ENCODE measurements around the gene SPAG8.
A peak's percentile ranks its signal among the peaks of the same experiment; 100 is the strongest.

SPAG8 gene, protein sequence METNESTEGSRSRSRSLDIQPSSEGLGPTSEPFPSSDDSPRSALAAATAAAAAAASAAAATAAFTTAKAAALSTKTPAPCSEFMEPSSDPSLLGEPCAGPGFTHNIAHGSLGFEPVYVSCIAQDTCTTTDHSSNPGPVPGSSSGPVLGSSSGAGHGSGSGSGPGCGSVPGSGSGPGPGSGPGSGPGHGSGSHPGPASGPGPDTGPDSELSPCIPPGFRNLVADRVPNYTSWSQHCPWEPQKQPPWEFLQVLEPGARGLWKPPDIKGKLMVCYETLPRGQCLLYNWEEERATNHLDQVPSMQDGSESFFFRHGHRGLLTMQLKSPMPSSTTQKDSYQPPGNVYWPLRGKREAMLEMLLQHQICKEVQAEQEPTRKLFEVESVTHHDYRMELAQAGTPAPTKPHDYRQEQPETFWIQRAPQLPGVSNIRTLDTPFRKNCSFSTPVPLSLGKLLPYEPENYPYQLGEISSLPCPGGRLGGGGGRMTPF

DNA sequence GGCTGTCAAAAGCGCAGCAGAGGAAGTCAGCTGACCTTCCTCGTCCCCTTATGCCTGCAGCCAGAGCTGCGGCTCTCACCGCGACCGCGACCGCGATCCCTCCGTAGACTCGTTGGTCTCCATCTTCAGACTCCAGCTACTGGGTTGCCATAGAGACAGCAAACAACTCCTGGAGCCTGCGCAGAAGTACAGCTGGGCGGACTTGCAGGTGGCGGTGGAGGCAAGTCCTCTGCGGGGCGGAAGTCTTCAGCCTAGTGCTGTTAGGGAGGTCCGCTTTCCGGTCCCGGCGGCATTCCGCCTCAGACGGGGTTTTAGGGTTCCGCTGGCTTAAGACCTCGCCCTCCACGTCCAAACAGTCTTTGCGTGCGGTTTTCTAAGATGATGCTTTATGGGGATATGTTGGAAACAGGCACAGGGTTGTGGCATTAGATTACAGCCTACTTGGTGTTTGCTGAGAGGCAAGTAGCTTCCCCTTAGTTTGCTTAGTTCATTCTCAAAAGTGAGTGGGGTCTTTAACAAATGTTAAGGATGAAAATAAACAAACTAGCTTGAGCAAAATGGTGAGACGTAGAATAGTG, at the start of gene SPAG8:
Gene SPAG8, minus strand, starts transcription at position 238 of the 578 bp plus-strand sequence. Its CDS starts 115 bp downstream, at position 123.
- H3K4me3 ChIP-seq (ENCODE audit: low read length): peak within 1 kb of the TSS; percentile 78
- H3K36me3 ChIP-seq (ENCODE audit: insufficient read depth, low read depth, low read length): peaks cover 8% of the 10 kb centered on the region; the same call in 1 of the 2 replicates
- peak within 1 kb of the TSS; percentile 44; the same call in 1 of the 2 replicates for H3K9ac ChIP-seq (ENCODE audit: low read depth, low read length)
- H3K4me1 ChIP-seq (ENCODE audit: insufficient read depth, low read length): peaks cover 11% of the 10 kb centered on the region; the same call in 1 of the 2 replicates
- no peaks in the 10 kb centered on the region for H3K27me3 ChIP-seq (ENCODE audit: insufficient read depth, low read length)
- H3K27ac ChIP-seq (ENCODE audit: low read length): no peak within 1 kb of the TSS
- H3K9me3 ChIP-seq (ENCODE audit: insufficient read depth, low read depth, low read length): no peaks in the 10 kb centered on the region

DNA sequence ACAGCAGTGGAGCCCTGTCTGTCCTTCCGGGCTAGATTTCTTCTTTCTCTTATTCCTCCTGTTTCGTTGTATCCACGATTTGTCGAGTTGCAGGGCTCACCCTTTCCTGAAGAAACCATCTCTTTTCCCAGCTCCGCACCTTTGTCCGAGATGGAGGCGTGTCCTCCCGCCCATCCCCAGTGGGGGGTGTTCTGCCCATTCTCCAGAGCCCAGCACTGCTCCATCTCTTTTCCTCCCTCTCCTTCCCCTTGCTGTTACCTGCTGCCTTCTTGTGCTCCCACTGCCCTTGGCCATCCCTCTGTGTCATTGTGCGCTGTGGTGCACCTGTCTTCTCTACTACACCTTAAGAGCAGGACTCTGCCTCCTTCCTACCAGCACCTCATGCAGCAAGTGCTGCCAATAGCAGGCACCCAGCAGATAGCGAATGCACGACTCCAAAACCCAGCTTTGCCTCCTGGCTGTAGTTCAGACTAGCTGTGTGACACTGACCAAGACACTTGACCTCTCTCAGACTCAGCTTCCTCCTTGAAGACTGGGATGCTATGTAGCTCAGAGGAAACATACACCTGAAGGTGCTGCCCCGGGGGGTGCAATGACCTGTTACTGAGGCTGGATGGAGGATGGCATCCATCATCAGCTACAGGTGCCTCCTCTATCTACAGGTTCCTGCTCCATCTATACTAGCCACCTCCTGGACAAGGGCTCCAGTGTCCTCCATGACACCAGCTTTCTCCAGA, 49.3 kb upstream of the SPAG8 start:
- Histone ChIP-seq H3K27ac (ENCODE audit: low read length) (no peak overlapping the region), H3K4me3 (ENCODE audit: low read length) (no peak overlapping the region), H3K4me1 (ENCODE audit: insufficient read depth, low read length) (no peaks in the 10 kb centered on the region), H3K9ac (ENCODE audit: low read depth, low read length) (no peak overlapping the region), H3K36me3 (ENCODE audit: insufficient read depth, low read depth, low read length) (no peaks in the 10 kb centered on the region), H3K27me3 (ENCODE audit: insufficient read depth, low read length) (peaks cover 20% of the 10 kb centered on the region), H3K9me3 (ENCODE audit: insufficient read depth, low read depth, low read length) (no peaks in the 10 kb centered on the region)

DNA sequence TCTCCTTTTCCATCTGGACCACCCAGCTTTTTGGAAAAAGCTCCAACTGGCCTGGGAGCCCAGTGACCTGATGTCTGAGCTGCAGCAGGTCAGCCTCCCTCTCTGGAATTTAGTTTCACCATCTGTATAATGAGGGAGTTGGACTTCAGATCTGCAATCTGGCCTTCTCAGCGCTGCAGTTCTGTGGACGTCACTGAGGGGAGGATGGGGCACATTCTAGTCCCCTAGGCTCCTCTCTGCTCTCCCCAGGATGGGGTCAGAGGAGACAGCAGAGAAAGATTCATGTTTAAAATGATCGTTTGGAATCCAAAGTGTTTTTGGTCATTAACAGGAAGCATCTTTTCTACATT, 47.9 kb upstream of the SPAG8 start:
- peaks cover 20% of the 10 kb centered on the region for H3K27me3 ChIP-seq (ENCODE audit: insufficient read depth, low read length)
- no peaks in the 10 kb centered on the region for H3K9me3 ChIP-seq (ENCODE audit: insufficient read depth, low read depth, low read length)
- H3K27ac ChIP-seq (ENCODE audit: low read length): no peak overlapping the region
- H3K9ac ChIP-seq (ENCODE audit: low read depth, low read length): no peak overlapping the region
- H3K4me1 ChIP-seq (ENCODE audit: insufficient read depth, low read length): no peaks in the 10 kb centered on the region
- no peak overlapping the region for H3K4me3 ChIP-seq (ENCODE audit: low read length)
- no peaks in the 10 kb centered on the region for H3K36me3 ChIP-seq (ENCODE audit: insufficient read depth, low read depth, low read length)

DNA sequence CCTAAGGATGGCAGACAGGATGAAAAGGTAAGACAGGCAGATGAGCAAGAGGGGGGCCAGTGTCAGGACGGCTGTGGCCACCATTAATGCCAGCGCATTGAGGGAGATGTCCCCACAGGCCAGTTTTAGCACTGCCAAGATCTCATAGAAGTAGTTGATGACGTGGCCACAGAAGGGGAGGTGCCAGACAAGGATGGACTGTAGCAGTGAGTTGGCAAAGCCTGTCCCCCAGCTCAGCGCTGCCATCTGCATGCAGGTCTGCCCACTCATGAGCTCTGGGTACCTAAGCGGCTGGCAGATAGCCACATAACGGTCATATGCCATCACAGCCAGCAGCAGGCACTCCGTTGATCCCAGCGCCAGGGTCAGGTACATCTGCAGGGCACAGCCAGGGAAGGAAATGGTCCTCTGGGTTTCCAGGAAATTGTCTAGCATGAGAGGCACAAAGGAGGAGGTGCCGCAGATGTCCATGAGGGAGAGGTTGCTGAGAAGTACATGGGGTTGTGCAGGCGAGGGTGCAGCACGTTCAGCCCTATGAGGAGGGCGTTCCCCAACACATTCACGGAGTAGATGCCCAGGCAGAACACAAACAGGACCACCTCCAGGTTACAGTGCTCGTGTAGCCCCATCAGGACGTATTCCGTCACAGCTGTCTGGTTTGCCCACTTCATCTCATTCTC, 47.4 kb upstream of the SPAG8 start:
- H3K4me3 ChIP-seq (ENCODE audit: low read length): no peak overlapping the region
- H3K27ac ChIP-seq (ENCODE audit: low read length): no peak overlapping the region
- no peak overlapping the region for H3K9ac ChIP-seq (ENCODE audit: low read depth, low read length)
- H3K36me3 ChIP-seq (ENCODE audit: insufficient read depth, low read depth, low read length): no peaks in the 10 kb centered on the region
- peaks cover 20% of the 10 kb centered on the region for H3K27me3 ChIP-seq (ENCODE audit: insufficient read depth, low read length)
- H3K4me1 ChIP-seq (ENCODE audit: insufficient read depth, low read length): no peaks in the 10 kb centered on the region
- H3K9me3 ChIP-seq (ENCODE audit: insufficient read depth, low read depth, low read length): no peaks in the 10 kb centered on the region

DNA sequence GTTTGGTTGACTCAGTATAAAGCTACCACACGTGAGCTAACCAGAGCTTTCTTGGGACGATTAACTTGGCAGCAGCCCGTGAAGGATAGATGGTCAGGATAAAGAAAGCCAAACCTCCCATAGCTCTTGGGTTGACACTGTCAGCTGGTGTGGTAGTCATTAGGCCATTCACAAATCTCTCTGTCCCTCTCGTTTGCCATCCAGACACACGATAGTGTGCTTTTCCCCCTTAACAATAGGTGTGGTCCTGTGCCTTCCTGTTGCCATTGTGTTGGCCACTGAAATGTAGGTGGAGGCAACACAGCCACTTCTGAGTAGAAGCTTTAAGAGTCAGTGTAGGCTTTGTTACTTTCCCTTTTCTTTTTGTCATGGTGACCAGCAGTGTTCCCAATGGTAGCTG, 46.4 kb upstream of the SPAG8 start:
- Histone ChIP-seq H3K4me1 (ENCODE audit: insufficient read depth, low read length) (no peaks in the 10 kb centered on the region), H3K27me3 (ENCODE audit: insufficient read depth, low read length) (peaks cover 20% of the 10 kb centered on the region), H3K27ac (ENCODE audit: low read length) (no peak overlapping the region), H3K4me3 (ENCODE audit: low read length) (no peak overlapping the region), H3K36me3 (ENCODE audit: insufficient read depth, low read depth, low read length) (no peaks in the 10 kb centered on the region), H3K9me3 (ENCODE audit: insufficient read depth, low read depth, low read length) (no peaks in the 10 kb centered on the region), H3K9ac (ENCODE audit: low read depth, low read length) (no peak overlapping the region)

DNA sequence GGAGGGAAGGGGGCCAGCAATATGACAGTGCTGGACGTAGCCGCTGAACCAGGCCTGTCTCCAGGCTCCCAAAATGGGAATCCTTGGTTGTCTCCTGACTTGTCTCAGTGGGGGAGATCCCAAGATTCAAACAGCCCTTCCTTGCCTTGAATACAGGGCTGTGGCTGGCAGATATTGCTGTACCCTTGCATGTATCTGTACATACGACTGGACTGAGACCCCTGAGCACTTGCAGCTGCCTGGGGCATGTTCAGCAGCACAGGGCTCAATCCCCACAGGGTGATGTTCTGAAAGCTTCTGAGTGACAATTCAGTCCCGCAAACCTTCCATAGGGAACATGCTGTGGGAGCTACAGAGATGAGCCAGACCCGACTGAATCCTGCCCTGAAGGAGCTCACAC, 44.8 kb upstream of the SPAG8 start:
- H3K36me3 ChIP-seq (ENCODE audit: insufficient read depth, low read depth, low read length): no peaks in the 10 kb centered on the region
- H3K4me3 ChIP-seq (ENCODE audit: low read length): no peak overlapping the region
- peaks cover 17% of the 10 kb centered on the region for H3K27me3 ChIP-seq (ENCODE audit: insufficient read depth, low read length)
- no peaks in the 10 kb centered on the region for H3K9me3 ChIP-seq (ENCODE audit: insufficient read depth, low read depth, low read length)
- H3K9ac ChIP-seq (ENCODE audit: low read depth, low read length): no peak overlapping the region
- H3K27ac ChIP-seq (ENCODE audit: low read length): no peak overlapping the region
- no peaks in the 10 kb centered on the region for H3K4me1 ChIP-seq (ENCODE audit: insufficient read depth, low read length)

DNA sequence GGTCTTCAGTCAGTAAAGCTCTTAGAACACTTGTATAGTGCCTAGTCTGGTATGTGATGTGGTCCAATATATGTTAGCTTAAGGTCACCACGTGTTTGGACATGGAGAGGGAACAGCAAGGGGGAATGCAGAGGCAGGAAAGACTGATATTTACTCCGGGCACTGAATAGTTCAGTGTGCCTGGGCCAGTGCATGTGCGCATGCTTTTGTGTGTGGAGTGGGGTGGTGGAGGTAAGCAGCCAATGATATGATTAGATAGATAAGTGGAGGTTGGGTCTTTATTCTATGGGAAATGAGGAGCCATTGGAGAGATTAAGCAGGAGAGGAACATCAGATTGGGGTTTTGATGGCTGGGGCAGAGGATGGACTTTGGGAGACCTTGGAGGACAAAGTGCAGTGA, 44.1 kb upstream of the SPAG8 start:
- no peak overlapping the region for H3K27ac ChIP-seq (ENCODE audit: low read length)
- no peaks in the 10 kb centered on the region for H3K4me1 ChIP-seq (ENCODE audit: insufficient read depth, low read length)
- no peak overlapping the region for H3K4me3 ChIP-seq (ENCODE audit: low read length)
- H3K27me3 ChIP-seq (ENCODE audit: insufficient read depth, low read length): peaks cover 10% of the 10 kb centered on the region
- H3K9me3 ChIP-seq (ENCODE audit: insufficient read depth, low read depth, low read length): no peaks in the 10 kb centered on the region
- no peaks in the 10 kb centered on the region for H3K36me3 ChIP-seq (ENCODE audit: insufficient read depth, low read depth, low read length)
- no peak overlapping the region for H3K9ac ChIP-seq (ENCODE audit: low read depth, low read length)

DNA sequence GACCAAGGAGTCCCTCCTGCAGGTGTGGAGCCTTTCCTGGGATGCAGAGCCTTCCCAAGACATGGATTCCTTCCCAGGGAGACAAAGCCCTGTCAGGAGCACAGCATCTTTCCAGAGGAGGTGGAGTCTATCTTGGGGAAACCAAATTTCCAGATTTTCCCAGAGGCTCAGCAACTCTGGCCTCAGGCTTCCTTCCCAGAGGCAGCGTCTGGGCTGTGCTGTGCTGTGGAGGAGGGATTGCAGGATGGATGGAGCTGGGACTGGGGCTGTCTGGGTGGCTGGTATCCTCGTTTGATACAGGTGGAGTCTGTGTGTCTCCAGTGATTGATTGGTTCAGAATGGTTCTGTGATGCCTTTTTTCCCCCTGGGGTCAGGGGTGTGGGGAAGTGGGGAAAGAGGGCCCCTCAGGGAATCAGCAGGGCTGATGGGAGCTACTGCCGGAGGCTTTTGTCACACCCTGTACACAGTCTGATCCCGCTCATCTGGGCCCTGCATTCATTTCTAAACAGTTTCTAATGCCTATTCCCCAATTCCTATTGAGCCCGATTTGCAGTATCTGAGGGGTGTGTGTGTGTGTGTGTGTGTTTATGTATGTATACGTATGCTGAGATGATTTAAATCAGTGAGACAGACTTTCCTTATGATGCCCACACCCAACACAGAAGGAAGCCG, 42.2 kb upstream of the SPAG8 start:
- Histone ChIP-seq H3K9ac (ENCODE audit: low read depth, low read length) (no peak overlapping the region), H3K4me1 (ENCODE audit: insufficient read depth, low read length) (no peaks in the 10 kb centered on the region), H3K36me3 (ENCODE audit: insufficient read depth, low read depth, low read length) (no peaks in the 10 kb centered on the region), H3K4me3 (ENCODE audit: low read length) (no peak overlapping the region), H3K27me3 (ENCODE audit: insufficient read depth, low read length) (no peaks in the 10 kb centered on the region), H3K27ac (ENCODE audit: low read length) (no peak overlapping the region), H3K9me3 (ENCODE audit: insufficient read depth, low read depth, low read length) (no peaks in the 10 kb centered on the region)

DNA sequence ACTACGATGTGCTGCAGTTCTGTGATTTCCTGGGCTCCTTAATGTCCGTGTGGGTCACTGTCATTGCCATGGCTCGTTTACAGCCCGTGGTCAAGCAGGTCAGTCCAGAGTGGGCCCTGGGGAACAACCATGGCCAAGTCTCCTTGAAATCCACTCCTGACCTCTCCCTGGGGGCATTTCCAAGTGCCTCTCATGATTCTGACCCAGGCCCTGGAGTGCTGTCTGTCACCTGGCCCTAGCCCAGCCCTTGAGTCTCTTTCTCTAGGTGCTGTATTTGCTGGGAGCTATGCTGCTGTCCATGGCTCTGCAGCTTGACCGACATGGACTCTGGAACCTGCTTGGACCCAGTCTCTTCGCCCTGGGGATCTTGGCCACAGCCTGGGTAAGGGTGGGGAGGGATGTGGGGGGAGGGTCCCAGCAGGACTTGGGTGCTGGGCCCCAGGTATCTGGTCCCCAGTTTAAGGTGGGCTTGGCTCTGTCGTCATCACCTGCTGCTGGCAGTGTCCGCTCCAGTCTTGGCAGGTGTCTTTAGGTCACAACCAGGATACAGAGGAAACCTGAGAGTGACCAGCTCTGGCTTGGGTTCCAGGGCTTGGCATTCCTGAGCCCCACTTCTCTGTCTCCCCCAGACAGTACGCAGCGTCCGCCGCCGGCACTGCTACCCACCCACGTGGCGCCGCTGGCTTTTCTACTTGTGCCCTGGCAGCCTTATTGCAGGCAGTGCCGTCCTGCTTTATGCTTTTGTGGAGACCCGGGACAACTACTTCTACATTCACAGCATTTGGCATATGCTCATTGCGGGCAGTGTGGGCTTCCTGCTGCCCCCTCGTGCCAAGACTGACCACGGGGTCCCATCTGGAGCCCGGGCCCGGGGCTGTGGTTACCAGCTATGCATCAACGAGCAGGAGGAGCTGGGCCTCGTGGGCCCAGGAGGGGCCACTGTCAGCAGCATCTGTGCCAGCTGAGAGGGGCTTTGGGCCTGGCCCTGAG, 41.1 kb upstream of the SPAG8 start:
- no peaks in the 10 kb centered on the region for H3K36me3 ChIP-seq (ENCODE audit: insufficient read depth, low read depth, low read length)
- H3K4me3 ChIP-seq (ENCODE audit: low read length): no peak overlapping the region
- no peak overlapping the region for H3K27ac ChIP-seq (ENCODE audit: low read length)
- H3K9ac ChIP-seq (ENCODE audit: low read depth, low read length): no peak overlapping the region
- H3K4me1 ChIP-seq (ENCODE audit: insufficient read depth, low read length): no peaks in the 10 kb centered on the region
- no peaks in the 10 kb centered on the region for H3K27me3 ChIP-seq (ENCODE audit: insufficient read depth, low read length)
- no peaks in the 10 kb centered on the region for H3K9me3 ChIP-seq (ENCODE audit: insufficient read depth, low read depth, low read length)

DNA sequence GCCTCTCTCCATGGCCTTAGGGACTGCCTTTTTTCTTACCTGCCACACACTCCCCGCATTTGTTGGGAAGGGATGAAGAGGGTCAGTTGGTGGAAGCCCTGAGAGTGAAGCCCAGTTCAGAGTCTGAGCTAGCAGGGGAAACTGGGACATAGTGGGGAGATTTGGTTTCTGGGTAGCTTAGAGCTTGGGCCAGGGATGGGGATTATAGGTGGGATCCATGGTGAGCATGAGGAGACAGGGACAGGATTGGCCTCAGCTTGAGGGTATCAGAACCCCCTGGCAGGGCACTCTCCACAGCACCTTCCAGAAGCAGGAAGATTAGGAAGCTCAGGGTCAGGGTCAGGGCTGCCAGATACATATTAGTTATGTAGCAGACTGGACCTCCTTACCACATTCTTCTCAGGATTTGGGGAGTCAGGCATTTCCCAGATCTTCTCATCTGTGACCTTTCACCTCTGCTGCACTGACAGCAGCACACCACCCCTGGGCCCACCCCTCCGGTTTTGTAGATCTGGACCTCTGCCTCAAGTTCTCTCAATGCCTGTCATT, 40.3 kb upstream of the SPAG8 start:
- H3K27ac ChIP-seq (ENCODE audit: low read length): no peak overlapping the region
- H3K9me3 ChIP-seq (ENCODE audit: insufficient read depth, low read depth, low read length): no peaks in the 10 kb centered on the region
- no peak overlapping the region for H3K9ac ChIP-seq (ENCODE audit: low read depth, low read length)
- no peaks in the 10 kb centered on the region for H3K4me1 ChIP-seq (ENCODE audit: insufficient read depth, low read length)
- no peaks in the 10 kb centered on the region for H3K36me3 ChIP-seq (ENCODE audit: insufficient read depth, low read depth, low read length)
- H3K4me3 ChIP-seq (ENCODE audit: low read length): no peak overlapping the region
- peaks cover 4% of the 10 kb centered on the region; the same call in 1 of the 2 replicates for H3K27me3 ChIP-seq (ENCODE audit: insufficient read depth, low read length)
